OCI-LY7 (cell line): Measurements from ENCODE around the gene CUBN. TPM values are rescaled to one million over a fixed set of nuclear protein-coding genes. Genes with fewer than 3 reads are reported as not detected.

Source experiments
- BruUV-seq: library from RNA; stranded (reverse); fragments of 400-500 nt; replicated peaks from 2 replicates; lab custom pipeline; 2021; lab: Mats Ljungman, UMichigan
- CTCF ChIA-PET: fragments of 300-600 bp; sonication (Branson Sonifier 250); formaldehyde crosslinking; loops from one replicate; lab custom pipeline; 2022; ENCODE audit warnings: antibody characterized with exemption; ENCODE audit not compliant: unreplicated experiment; lab: Charles Lee
- POLR2A ChIA-PET: fragments of 300-600 bp; sonication (Branson Sonifier 250); formaldehyde crosslinking; loops from one replicate; lab custom pipeline; 2022; ENCODE audit warnings: antibody characterized with exemption; lab: Charles Lee
- DNase-seq: peaks from one replicate; pipeline ENCODE4 v3.0.0-alpha.2; 2015; ENCODE audit warnings: low spot score
- H2AFZ ChIP-seq: fragments of 200-600 bp; sonication (generic), shearing (Covaris generic); 2 replicates; pipeline ENCODE4 v1.6.1; 2014; ENCODE audit warnings: mild to moderate bottlenecking, antibody characterized with exemption, low read length, moderate library complexity
- H3K27ac ChIP-seq: fragments of 200-600 bp; sonication (generic); 2 replicates; pipeline ENCODE4 v1.5.1; 2014; ENCODE audit warnings: mixed run types, low read depth, mild to moderate bottlenecking, moderate library complexity, low read length, inconsistent platforms; ENCODE audit not compliant: poor library complexity, severe bottlenecking
- H3K36me3 ChIP-seq: fragments of 200-600 bp; sonication (generic); 2 replicates; pipeline ENCODE4 v1.6.1; 2014; ENCODE audit warnings: mild to moderate bottlenecking, antibody characterized with exemption, low read length, moderate library complexity, mixed read lengths; ENCODE audit not compliant: insufficient read depth
- H3K4me1 ChIP-seq: fragments of 200-600 bp; sonication (generic); 2 replicates; pipeline ENCODE4 v1.5.1; 2014; ENCODE audit warnings: mild to moderate bottlenecking, low read length; ENCODE audit not compliant: insufficient read depth, poor library complexity, severe bottlenecking
- H3K4me2 ChIP-seq: fragments of 200-600 bp; sonication (generic); 2 replicates; pipeline ENCODE4 v1.6.1; 2014; ENCODE audit warnings: mild to moderate bottlenecking, low read length
- H3K4me3 ChIP-seq: fragments of 200-600 bp; sonication (generic); 2 replicates; pipeline ENCODE4 v1.5.1; 2014; ENCODE audit warnings: mild to moderate bottlenecking, low read depth, low read length; ENCODE audit not compliant: poor library complexity, severe bottlenecking
- H3K79me2 ChIP-seq: fragments of 200-600 bp; sonication (generic); 2 replicates; pipeline ENCODE4 v1.6.1; 2016; ENCODE audit warnings: low read depth, mild to moderate bottlenecking, low read length, moderate library complexity, mixed read lengths; ENCODE audit not compliant: insufficient read depth
- H3K9me2 ChIP-seq: fragments of 200-600 bp; sonication (generic); 2 replicates; pipeline ENCODE4 v1.6.1; 2016; ENCODE audit warnings: mild to moderate bottlenecking, low read length, mixed read lengths; ENCODE audit not compliant: insufficient read depth
- H3K9me3 ChIP-seq: fragments of 200-600 bp; sonication (generic); 2 replicates; pipeline ENCODE4 v1.6.1; 2014; ENCODE audit warnings: mild to moderate bottlenecking, mixed run types, low read length, mixed read lengths
- H4K20me1 ChIP-seq: fragments of 200-600 bp; sonication (generic); 2 replicates; pipeline ENCODE4 v1.6.1; 2014; ENCODE audit warnings: mild to moderate bottlenecking, antibody characterized with exemption, low read length, moderate library complexity, mixed read lengths; ENCODE audit not compliant: insufficient read depth
- EZH2phosphoT487 ChIP-seq: fragments of 200-600 bp; sonication (generic); IDR thresholded peaks from 2 replicates; pipeline ENCODE4 v1.6.1; 2018; ENCODE audit warnings: low read depth, borderline replicate concordance, mild to moderate bottlenecking, mixed run types, antibody characterized with exemption, low read length, moderate library complexity, mixed read lengths
- intact Hi-C: fragments of 100-400 bp; cut with micrococcal nuclease; formaldehyde crosslinking; loops from one replicate; pipeline ENCODE4 v1.10.0; 2022; ENCODE audit not compliant: unreplicated experiment
- total RNA-seq, 2 experiments: library from RNA; depleted of rRNA in 1 of 2; stranded (reverse); fragments of >200 nt in 1 of 2; shearing (Covaris generic) in 1 of 2; gene quantifications; 2 replicates each; pipeline ENCODE4 v1.2.3, GENCODE V29; 2014 to 2022
- TF ChIP-seq, protein P1 (sequence below): fragments of 200-600 bp; sonication (generic); conservative IDR thresholded peaks from 2 replicates; pipeline ENCODE4 v1.5.1; 2014; ENCODE audit warnings: mild to moderate bottlenecking, antibody characterized with exemption, low read length, moderate library complexity, mixed read lengths

CUBN gene
- total RNA-seq, 2 experiments from 2014 or later = 0.13 to 0.25 TPM

DNA sequence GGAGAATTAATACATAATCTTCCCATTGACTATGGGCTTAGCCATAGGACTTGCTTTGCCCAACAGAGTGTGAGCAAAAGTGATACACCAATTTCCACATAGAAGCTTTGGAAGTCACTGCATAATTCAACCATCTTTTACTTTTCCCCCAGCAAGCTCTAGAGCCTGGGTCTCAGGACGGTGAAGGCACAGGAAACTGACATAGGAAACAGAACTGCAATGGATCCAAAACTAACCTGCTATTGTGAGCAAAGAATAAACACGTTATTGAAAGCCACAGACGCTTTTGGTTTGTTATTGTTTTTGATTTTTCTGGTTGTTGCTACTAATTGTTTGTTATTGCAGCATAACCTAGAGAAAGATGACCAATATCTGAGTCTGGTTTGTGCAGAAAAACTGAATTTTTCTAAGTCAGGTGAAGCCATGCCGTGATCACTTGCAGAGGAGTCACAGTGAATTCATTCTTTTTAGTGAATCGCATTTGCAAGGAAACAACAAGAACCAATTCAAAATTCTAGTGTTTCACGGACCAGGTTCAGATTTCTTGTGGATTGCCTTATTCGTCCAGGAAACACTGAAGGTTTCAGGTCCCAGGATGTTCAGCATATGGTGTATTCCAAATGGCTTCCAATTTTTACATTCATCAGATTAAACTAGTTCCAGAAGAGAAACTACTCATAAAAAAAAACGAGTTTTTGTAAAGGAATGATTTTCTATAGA is 52.8 kb downstream of the CUBN start:
- Histone ChIP-seq H3K4me2 (no peak overlapping the region), H3K36me3 (no peaks in the 10 kb centered on the region), H3K4me1 (no peaks in the 10 kb centered on the region), H3K27ac (no peak overlapping the region), H3K9me2 (no peaks in the 10 kb centered on the region), H3K9me3 (no peaks in the 10 kb centered on the region), H4K20me1 (no peaks in the 10 kb centered on the region), H3K4me3 (no peak overlapping the region), H3K79me2 (no peaks in the 10 kb centered on the region), H2AFZ (no peak overlapping the region)
- CTCF ChIA-PET = no interaction called here
- DNase-seq = no peak
- intact Hi-C loops = no loop called here
- BruUV-seq = no TSS peak
- POLR2A ChIA-PET = interaction anchor here (0.5 to 0.7 kb wide), 2 partner anchors 121 to 527 kb away, joined by 4 to 5 read pairs; no protein-coding TSS in a partner anchor
- no peak for TF ChIP-seq EZH2phosphoT487
- TF ChIP-seq, protein P1, sequence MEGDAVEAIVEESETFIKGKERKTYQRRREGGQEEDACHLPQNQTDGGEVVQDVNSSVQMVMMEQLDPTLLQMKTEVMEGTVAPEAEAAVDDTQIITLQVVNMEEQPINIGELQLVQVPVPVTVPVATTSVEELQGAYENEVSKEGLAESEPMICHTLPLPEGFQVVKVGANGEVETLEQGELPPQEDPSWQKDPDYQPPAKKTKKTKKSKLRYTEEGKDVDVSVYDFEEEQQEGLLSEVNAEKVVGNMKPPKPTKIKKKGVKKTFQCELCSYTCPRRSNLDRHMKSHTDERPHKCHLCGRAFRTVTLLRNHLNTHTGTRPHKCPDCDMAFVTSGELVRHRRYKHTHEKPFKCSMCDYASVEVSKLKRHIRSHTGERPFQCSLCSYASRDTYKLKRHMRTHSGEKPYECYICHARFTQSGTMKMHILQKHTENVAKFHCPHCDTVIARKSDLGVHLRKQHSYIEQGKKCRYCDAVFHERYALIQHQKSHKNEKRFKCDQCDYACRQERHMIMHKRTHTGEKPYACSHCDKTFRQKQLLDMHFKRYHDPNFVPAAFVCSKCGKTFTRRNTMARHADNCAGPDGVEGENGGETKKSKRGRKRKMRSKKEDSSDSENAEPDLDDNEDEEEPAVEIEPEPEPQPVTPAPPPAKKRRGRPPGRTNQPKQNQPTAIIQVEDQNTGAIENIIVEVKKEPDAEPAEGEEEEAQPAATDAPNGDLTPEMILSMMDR = no peak

DNA sequence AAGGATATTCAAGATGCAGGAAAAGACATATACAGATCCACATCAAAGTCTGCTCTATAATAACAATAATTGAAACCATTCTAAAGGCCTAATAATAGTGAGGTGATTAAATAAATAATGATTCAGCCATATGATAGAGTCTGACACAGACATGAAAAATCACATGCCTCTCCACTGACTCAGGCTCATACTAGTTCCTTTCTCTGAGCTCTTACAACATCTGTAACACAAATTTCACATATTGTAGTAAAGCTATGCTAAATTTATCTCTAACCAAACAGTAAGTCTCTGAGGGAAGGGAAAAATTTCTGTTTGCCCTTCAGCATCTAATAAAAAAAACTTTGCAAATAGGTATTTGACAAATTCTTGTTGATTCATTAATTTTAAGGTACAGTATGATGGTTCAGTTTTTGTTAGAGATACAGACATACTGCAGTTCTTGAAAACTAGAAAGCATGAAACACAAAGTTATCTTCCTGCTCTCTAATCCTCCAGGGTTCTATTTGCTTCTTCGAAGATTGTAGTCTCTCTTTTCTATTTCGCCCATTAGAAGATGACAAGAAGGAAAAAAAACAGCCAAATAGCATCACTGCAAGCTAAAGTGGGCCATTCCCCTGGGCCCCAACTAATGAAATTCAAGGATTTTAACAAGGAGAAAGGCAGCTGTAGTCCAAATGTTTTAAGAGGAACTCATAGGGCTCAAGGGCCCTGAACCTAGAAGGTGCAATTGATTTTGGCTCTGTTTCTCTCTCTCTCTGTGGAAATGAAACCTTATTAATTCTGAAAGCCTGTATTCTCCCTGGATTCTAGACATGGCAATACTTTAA is 53.9 kb downstream of the CUBN start:
- Histone ChIP-seq H3K27ac (no peak overlapping the region), H3K4me1 (no peaks in the 10 kb centered on the region), H2AFZ (no peak overlapping the region), H4K20me1 (no peaks in the 10 kb centered on the region), H3K4me2 (no peak overlapping the region), H3K79me2 (no peaks in the 10 kb centered on the region), H3K36me3 (no peaks in the 10 kb centered on the region), H3K4me3 (no peak overlapping the region), H3K9me3 (no peaks in the 10 kb centered on the region), H3K9me2 (no peaks in the 10 kb centered on the region)
- BruUV-seq = no TSS peak
- DNase-seq = no peak
- intact Hi-C loops = no loop called here
- no peak for TF ChIP-seq EZH2phosphoT487
- TF ChIP-seq, protein P1 = no peak
- POLR2A ChIA-PET = interaction anchor here (0.6 to 0.7 kb wide), 2 partner anchors 14 to 122 kb away, joined by 3 to 5 read pairs; no protein-coding TSS in a partner anchor
- CTCF ChIA-PET = no interaction called here
